CD4-positive, alpha-beta T cell treated with Interleukin-12 subunit alpha and Interleukin-12 subunit beta, for 1 hour (primary cell): Measurements from ENCODE around the gene ESR1.
A peak's percentile ranks its signal among the peaks of the same experiment; 100 is the strongest.
"Not testable (repeated sequence)": the region's sequence is repeated elsewhere in the genome, so short reads cannot be mapped to it uniquely, and the experiment has no call there.

Experiments used
- DNase-seq: peaks from one replicate; pipeline ENCODE4 v3.0.0-alpha.2; 2020

Gene ESR1

DNA sequence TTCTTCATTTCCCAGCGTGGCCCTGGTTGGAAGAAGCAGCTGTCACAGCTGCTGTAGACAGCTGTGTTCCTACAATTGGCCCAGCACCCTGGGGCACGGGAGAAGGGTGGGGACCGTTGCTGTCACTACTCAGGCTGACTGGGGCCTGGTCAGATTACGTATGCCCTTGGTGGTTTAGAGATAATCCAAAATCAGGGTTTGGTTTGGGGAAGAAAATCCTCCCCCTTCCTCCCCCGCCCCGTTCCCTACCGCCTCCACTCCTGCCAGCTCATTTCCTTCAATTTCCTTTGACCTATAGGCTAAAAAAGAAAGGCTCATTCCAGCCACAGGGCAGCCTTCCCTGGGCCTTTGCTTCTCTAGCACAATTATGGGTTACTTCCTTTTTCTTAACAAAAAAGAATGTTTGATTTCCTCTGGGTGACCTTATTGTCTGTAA, 292.7 kb downstream of the ESR1 start:
- no peak for DNase-seq

GRCh38 chr6:152107973-152108372, 300.5 kb downstream of the ESR1 start:
- no peak for DNase-seq

- no peak for DNase-seq
These were observed 303.7 kb downstream of the ESR1 start for GRCh38 chr6:152110886-152111820.

DNA sequence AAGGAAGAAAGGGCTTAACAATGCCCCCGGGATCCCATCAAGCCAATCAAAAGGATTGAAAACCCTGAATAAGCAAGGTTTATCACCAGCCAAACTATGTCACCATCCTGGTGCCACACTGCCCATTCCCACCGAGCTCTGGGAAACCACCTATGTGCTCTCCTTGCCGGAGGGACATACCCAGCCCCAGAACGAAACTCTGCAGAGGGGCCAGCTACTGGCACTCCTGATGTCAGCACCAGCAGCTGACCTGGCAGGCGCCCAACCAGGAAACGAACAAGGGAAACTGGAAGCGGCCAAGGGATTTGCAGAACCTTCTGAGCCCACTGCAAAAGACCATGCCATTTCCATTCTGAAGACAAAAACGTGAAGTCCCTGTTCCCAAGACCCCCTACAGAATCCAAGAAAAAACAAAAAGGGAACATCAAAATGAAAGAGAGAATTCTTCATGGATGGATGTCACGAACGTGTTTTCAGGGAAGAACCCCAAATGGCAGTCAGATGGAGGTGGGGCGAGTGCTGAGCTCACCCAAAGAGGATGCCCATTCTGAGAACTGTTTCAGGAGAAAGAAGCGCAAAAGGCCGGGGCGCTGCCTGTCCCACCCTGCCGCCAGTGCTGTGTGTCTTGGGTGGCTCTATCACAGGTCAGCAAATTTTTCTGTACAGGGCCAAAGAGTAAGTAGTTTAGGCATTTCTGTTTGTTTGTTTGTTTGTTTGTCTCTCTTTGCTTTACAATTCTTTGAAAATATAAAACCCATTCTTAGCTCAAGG, 305.2 kb downstream of the ESR1 start:
- DNase-seq = no peak

GRCh38 chr6:152117156-152118133, 310.0 kb downstream of the ESR1 start:
- no peak for DNase-seq

- DNase-seq = no peak
These were observed 310.7 kb downstream of the ESR1 start for GRCh38 chr6:152118224-152118623.

- no peak for DNase-seq
These were observed 311.2 kb downstream of the ESR1 start for GRCh38 chr6:152118678-152119077.

- DNase-seq = no peak
These were observed 312.3 kb downstream of the ESR1 start for GRCh38 chr6:152119831-152120230.

DNA sequence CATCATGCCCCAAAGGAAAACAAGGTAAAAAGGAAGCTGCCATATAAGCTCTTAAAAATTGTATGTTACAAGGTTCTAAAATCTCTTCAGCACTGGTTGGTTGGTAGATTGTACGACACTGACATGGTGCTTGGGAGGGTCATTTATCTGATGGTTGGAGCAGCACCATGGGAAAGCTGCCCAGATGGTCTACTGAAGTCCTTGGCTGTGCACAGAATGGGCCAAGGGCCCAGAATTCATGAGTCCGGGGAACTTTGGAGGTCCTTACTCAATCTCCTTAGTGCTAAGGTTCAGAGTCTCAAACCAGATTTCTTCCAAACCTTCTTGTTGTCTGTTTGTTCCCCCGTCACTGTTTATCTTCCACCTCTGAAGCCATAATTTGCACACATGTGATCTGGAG, 314.4 kb downstream of the ESR1 start:
- no peak for DNase-seq

GRCh38 chr6:152122434-152122833, 315.0 kb downstream of the ESR1 start:
- no peak for DNase-seq

DNA sequence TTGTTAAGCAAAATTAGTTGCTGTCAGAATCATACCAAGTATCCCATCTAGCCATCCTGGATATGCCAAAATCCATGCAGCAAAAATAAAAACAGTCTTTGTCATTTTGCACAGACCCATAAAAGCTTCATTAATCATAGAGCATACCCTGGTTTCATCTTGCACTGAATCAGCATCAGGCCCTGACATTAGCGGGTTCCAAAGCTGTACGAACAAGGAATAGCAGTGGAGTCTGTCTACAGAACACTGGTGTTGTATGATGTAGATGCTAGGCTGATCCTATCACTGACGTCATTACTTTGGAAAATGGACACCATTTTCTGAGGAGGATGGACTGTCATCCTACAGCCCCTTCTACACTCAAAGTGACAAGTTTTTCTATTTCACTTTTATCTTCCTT, 315.6 kb downstream of the ESR1 start:
- DNase-seq = no peak

DNA sequence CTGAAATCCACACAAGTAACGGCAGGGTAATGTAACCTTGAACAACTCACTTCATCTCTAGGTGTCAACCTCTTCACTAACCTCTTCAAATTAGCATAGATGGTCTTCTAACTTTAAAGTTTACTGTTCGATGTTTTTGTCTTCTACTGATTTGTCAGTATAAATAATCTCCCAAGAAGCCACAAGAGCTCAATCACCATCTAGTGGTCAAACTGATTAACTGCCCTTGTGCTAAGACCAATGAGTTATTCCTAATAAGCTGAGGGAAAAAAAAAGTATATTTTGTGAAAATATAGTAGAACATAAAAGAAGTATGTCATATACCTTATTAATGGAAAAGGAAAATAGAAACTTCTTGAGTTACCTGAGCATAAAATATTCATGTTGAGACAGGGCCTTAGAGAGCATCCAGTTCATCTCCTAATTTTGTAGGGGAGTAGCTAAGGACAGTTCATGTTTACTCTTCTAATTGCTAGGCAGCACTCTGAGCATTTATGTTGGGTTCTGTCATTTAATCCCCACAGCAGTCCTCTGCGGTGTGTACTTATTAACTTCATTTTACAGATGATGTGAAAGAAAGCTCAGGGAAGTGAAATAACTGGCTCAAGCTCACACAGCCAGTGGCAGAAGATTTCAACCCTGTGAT, 317.1 kb downstream of the ESR1 start:
- peak; percentile 31 for DNase-seq

- no peak for DNase-seq
These were observed 320.1 kb downstream of the ESR1 start for GRCh38 chr6:152127432-152128165.

GRCh38 chr6:152129691-152130151, 322.2 kb downstream of the ESR1 start:
- no peak for DNase-seq

DNA sequence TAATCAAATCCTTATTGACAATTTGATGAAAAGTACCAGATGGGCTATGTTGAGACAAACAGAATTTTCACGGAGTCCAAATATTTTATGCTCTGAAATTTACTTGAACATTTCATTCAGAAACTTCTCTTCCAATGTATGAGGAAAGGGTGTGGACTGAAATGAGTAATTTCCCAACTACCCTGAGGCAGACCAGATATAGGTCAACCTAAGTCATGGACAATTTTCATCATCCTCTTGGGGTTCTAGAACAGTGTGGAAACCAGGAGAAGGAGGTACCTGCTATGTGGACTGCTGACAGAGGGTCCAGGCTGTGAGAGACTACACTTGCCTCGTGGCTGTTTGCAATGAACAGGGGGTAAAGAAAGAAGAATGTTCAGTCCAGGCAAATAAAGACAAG, 323.0 kb downstream of the ESR1 start:
- no peak for DNase-seq

DNA sequence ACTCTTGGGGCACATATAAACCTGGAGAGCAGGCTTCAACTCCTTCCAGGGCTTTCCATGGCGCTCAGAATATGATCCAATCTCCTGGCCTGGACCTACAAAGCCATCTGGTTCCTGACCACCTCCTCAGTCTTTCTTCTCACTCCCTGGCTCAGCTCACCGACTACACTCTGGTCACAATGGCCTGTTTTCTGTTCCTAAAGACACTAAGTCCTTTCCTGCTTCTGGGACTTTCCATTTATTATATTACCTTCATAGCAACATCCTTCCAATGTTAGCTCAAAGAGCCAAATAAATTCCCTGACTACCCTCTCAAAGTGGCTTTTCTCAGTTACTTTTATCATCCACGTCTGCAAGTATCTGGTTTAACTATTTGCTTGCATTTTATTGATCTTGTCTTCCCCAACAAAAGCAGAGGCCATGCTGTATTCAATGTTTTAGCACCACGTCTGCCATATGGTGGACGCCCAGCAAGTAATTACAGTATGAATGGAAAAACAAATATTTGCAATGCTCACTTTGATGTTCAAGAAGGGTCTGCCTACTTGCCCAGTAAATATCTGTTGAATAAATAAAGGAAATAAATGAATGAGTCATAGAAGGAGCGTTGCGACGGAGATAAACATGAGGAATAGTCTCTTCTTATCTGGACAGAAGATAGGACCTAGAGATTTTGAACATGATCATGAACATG, 328.4 kb downstream of the ESR1 start:
- DNase-seq = no peak

DNA sequence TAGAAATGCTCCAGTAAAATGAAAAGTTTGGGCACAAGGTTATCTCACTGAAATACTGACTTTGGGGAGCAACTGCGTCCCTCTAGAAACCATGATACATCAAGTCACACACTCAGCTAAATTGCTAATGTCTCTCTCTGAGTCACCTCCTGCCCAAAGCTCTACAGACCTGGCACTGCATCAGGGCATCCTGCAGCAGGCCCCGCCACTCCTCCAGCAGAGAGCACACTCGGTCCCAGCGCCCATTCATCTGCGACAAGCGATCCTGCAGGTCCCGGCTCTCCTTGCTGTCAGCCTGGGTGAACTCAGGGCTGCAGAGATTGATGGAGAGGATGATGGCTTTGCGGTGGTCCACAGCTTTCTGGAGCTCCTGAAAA, 329.0 kb downstream of the ESR1 start:
- no peak for DNase-seq

DNA sequence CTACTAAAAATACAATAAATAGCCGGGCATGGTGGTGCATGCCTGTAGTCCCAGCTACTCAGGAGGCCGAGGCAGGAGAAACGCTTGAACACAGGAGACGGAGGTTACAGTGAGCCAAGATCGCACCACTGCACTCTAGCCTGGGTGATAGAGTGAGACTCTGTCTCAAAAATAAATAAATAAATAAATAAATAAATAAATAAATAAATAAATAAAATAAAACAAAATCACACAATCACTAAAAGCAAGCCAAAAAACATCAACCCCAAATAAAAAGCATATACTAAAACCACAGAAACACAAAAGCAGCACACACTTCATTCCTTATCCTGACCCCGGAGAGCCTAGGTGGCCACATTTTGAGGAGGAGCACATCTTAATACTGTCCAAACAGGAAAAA, 330.9 kb downstream of the ESR1 start:
- not testable (repeated sequence) for DNase-seq

GRCh38 chr6:152142105-152142504, 334.6 kb downstream of the ESR1 start:
- no peak for DNase-seq

DNA sequence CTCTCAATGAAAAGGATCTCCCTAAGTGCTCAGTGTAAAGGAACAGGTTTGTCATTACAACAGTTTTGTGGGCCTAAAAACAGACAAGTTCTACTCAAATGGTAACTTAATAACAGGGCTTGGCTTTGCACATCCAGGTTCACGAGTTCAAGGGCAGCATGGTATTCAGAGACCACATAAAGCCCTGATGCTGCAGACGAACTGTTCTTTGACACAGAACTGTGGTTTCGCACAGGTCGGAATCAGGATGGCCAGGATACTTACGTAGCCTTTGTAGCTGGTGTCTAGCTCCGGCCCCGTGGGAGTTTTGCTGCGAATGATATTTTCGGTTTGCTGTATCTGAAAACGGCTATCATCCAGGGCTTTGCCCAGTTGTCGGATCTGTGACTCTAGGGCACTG, 335.9 kb downstream of the ESR1 start:
- no peak for DNase-seq

GRCh38 chr6:152146385-152146784, 338.9 kb downstream of the ESR1 start:
- no peak for DNase-seq
